Sigmoid colon (tissue), 7 donors: ENCODE results near the gene ZSCAN2. TPM values are rescaled to one million over a fixed set of nuclear protein-coding genes. Genes with fewer than 3 reads are reported as not detected.

Experiments
- DNase-seq: peaks from one replicate; pipeline ENCODE4 v3.0.0-alpha.2; 2019
- H3K27ac ChIP-seq, 4 donors: fragments of 200-600 bp; sonication (generic); one replicate each; pipeline ENCODE4 v1.5.1; 2016 to 2019; ENCODE audit warnings: mild to moderate bottlenecking in 1 of 4
- H3K27me3 ChIP-seq, 3 donors: fragments of 200-600 bp; sonication (generic); one replicate each; pipeline ENCODE4 v1.5.1; 2019; ENCODE audit warnings: mild to moderate bottlenecking in 1 of 3
- H3K36me3 ChIP-seq, 4 donors: fragments of 200-600 bp; sonication (generic); one replicate each; pipeline ENCODE4 v1.5.1; 2016 to 2019
- H3K4me1 ChIP-seq, 4 donors: fragments of 200-600 bp; sonication (generic); one replicate each; pipeline ENCODE4 v1.5.1; 2017 to 2019
- H3K4me3 ChIP-seq, 4 donors: fragments of 200-600 bp; sonication (generic); one replicate each; pipeline ENCODE4 v1.5.1; 2017 to 2019; ENCODE audit warnings: mild to moderate bottlenecking in 2 of 4, moderate library complexity in 1 of 4
- H3K9me3 ChIP-seq, 4 donors: fragments of 200-600 bp in 3 of 4; sonication (generic) in 3 of 4; one replicate each; pipeline versions ENCODE4 v1.5.1 to v1.6.1; 2013 to 2019
- CTCF ChIP-seq, 4 experiments: fragments of 450-650 bp in 3 of 4; fragments of 200-600 bp in 1 of 4; IDR thresholded peaks; one replicate each; pipeline ENCODE4 v1.5.1; 2016 to 2019; ENCODE audit warnings: antibody characterized with exemption in 4 of 4, mild to moderate bottlenecking in 3 of 4, moderate library complexity in 2 of 4
- EP300 ChIP-seq, 4 donors: sonication (generic); formaldehyde crosslinking; IDR thresholded peaks; one replicate each; pipeline ENCODE4 v1.6.1; 2017; ENCODE audit warnings: antibody characterized with exemption in 4 of 4
- POLR2A ChIP-seq, 2 donors: fragments of 450-650 bp; IDR thresholded peaks; one replicate each; pipeline ENCODE4 v1.6.1; 2016; ENCODE audit warnings: antibody characterized with exemption in 2 of 2, mild to moderate bottlenecking in 2 of 2, moderate library complexity in 2 of 2
- POLR2AphosphoS5 ChIP-seq, 4 donors: sonication (generic); formaldehyde crosslinking; IDR thresholded peaks; one replicate each; pipeline ENCODE4 v1.6.1; 2017; ENCODE audit warnings: antibody characterized with exemption in 4 of 4
- WGBS, 2 donors: extraction: QIAGEN DNeasy Blood & Tissue Kit; methylation state at CpG; one replicate each; pipeline ENCODE4 v1.1.7; 2013; 5-methylcytosine and 5-hydroxymethylcytosine counted together
- intact Hi-C: fragments of 100-400 bp; cut with DNase I; formaldehyde crosslinking; loops from one replicate; pipeline ENCODE4 v1.15.1; 2023
- polyA plus RNA-seq, 3 donors: library from polyadenylated mRNA; stranded (reverse); fragments of 200-250 nt; gene quantifications; one replicate each; pipeline ENCODE4 v1.2.3, GENCODE V29; 2013
- total RNA-seq, 4 donors: library from RNA; depleted of rRNA; stranded (reverse); fragments of >200 nt; gene quantifications; one replicate each; pipeline ENCODE4 v1.1.0, GENCODE V29; 2016
- donor health status: healthy with polysubstance abuse.
- donor health status: Bipolar disorder and iron deficiency.
- donor health status: healthy.

The ZSCAN2 gene
- total and polyA plus RNA-seq, 7 donors = 2.4 to 17.0 (median 5.4) TPM

- no peaks in the 10 kb centered on the region for H3K27me3 ChIP-seq
- no peaks in the 10 kb centered on the region for H3K9me3 ChIP-seq
- peaks cover 0 to 7% (median 0%) of the 10 kb centered on the region in 4 donors for H3K36me3 ChIP-seq
- H3K4me1 ChIP-seq = peaks cover 0 to 24% (median 12%) of the 10 kb centered on the region in 4 donors
- 84% methylated on average over 4 of the region's 4 CpGs for WGBS, 2 donors
- H3K4me3 ChIP-seq = no peak overlapping the region
- TF ChIP-seq POLR2A (IDR thresholded peaks at IDR 0.05) (no peak), EP300 (IDR thresholded peaks at IDR 0.05) (no peak), CTCF (IDR thresholded peaks at IDR 0.05) (no peak), POLR2AphosphoS5 (IDR thresholded peaks at IDR 0.05) (no peak)
- intact Hi-C loops = loop anchor here (2.0 to 5.0 kb wide), 4 partner anchors 42 to 267 kb away; no protein-coding TSS in a partner anchor
- no peak overlapping the region for H3K27ac ChIP-seq
- DNase-seq = no peak
Measured at GRCh38 chr15:84659904-84660781, 59.3 kb downstream of the ZSCAN2 start.

GRCh38 chr15:84661001-84661400 is 60.2 kb downstream of the ZSCAN2 start:
- no peaks in the 10 kb centered on the region for H3K27me3 ChIP-seq
- TF ChIP-seq POLR2AphosphoS5 (IDR thresholded peaks at IDR 0.05) (no peak), POLR2A (IDR thresholded peaks at IDR 0.05) (no peak), CTCF (IDR thresholded peaks at IDR 0.05) (no peak), EP300 (IDR thresholded peaks at IDR 0.05) (no peak)
- WGBS, 2 donors = 96% methylated on average over 10 of the region's 10 CpGs
- H3K36me3 ChIP-seq = peaks cover 0 to 15% (median 3%) of the 10 kb centered on the region in 4 donors
- H3K9me3 ChIP-seq = no peaks in the 10 kb centered on the region
- peaks cover 0 to 20% (median 10%) of the 10 kb centered on the region in 4 donors for H3K4me1 ChIP-seq
- no peak for DNase-seq
- no peak overlapping the region for H3K27ac ChIP-seq
- intact Hi-C loops = no loop called here
- H3K4me3 ChIP-seq = no peak overlapping the region

GRCh38 chr15:84666373-84666772 is 65.6 kb downstream of the ZSCAN2 start:
- intact Hi-C loops = no loop called here
- 77 to 79% methylated on average over 2 of the region's 2 CpGs for WGBS, 2 donors
- no peaks in the 10 kb centered on the region for H3K4me1 ChIP-seq
- no peak overlapping the region for H3K27ac ChIP-seq
- H3K9me3 ChIP-seq = no peaks in the 10 kb centered on the region
- no peak for TF ChIP-seq POLR2AphosphoS5 (IDR thresholded peaks at IDR 0.05)
- TF ChIP-seq CTCF (IDR thresholded peaks at IDR 0.05) = no peak
- TF ChIP-seq EP300 (IDR thresholded peaks at IDR 0.05) = no peak
- TF ChIP-seq POLR2A (IDR thresholded peaks at IDR 0.05) = no peak
- peaks cover 0 to 60% (median 10%) of the 10 kb centered on the region in 4 donors for H3K36me3 ChIP-seq
- no peaks in the 10 kb centered on the region for H3K27me3 ChIP-seq
- DNase-seq = no peak
- H3K4me3 ChIP-seq = no peak overlapping the region

GRCh38 chr15:84668221-84668982 is 67.6 kb downstream of the ZSCAN2 start:
- Histone ChIP-seq H3K4me3 (no peak overlapping the region), H3K9me3 (no peaks in the 10 kb centered on the region), H3K27me3 (no peaks in the 10 kb centered on the region), H3K36me3 (peaks cover 0 to 61% (median 10%) of the 10 kb centered on the region in 4 donors), H3K4me1 (no peaks in the 10 kb centered on the region), H3K27ac (no peak overlapping the region)
- 99% methylated on average over 3 of the region's 3 CpGs for WGBS, 2 donors
- intact Hi-C loops = no loop called here
- TF ChIP-seq POLR2A (IDR thresholded peaks at IDR 0.05) (no peak), POLR2AphosphoS5 (IDR thresholded peaks at IDR 0.05) (no peak), EP300 (IDR thresholded peaks at IDR 0.05) (no peak), CTCF (IDR thresholded peaks at IDR 0.05) (no peak)
- DNase-seq = no peak
